ENCODE measurements around the gene CCDC158. TPM values are rescaled to one million over a fixed set of nuclear protein-coding genes. Genes with fewer than 3 reads are reported as not detected.

CCDC158 gene
- total and polyA plus RNA-seq, 2 of the 8 experiments (the other 6 are each of a cell fraction or from before 2014, with no cell fraction given): not detected

DNA sequence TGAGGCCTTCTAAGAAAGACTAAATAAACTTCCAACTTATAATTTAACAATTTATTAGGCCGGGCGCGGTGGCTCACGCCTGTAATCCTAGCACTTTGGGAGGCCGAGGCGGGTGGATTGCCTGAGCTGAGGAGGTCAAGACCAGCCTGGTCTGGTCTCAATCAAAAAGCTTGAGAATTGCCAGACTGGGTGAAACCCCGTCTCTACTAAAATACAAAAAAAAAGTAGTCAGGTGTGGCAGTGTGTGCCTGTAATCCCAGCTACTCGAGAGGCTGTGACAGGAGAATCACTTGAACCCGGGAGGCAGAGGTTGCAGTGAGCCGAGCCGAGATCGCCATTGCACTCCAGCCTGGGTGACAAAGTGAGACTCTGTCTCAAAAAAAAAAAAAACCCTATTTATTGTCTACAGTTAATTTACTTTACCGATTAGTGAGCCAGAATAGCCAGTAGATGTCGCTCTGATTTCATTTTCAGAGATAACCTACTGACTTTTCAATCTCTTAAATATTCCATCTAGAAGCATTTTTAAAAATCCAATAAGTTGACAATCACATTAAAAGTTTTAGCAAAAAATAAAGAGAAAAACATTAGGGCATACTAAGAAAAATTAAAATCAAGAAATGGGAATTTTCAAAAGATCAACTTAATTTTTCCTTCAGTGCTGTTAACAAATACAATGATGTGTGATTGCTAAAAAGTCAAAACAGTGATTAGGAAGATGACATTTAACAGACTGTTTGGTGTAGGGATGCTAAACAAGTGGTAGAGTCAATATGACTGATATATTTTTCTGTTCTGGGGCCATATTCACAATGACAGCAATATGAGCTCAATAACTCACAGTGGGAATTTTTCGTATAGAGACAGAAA lies 9.8 kb upstream of the CCDC158 start:
- DNase-seq (ENCODE audit: low read depth in 1 of 2, low spot score in 2 of 2): no peak
- Histone ChIP-seq H3K9ac (replicated peaks in 1 of 4; ENCODE audit: extremely low read depth in 1 of 4, low read depth in 3 of 4, low read length in 3 of 4) (no peak overlapping the region), H3K56ac (replicated peaks; ENCODE audit: insufficient read length, low read depth, low read length) (no peak overlapping the region), H4K91ac (replicated peaks; ENCODE audit: insufficient read length, low read length) (no peak overlapping the region), H3K23ac (ENCODE audit: insufficient read length) (no peak overlapping the region), H2AK5ac (ENCODE audit: low read depth, low read length) (no peak overlapping the region), H3K27ac (ENCODE audit: low read depth, low read length) (no peak overlapping the region), H4K20me1 (replicated peaks in 1 of 2; ENCODE audit: control insufficient read depth in 1 of 2, insufficient read depth in 2 of 2, low read length in 2 of 2) (no peaks in the 10 kb centered on the region), H2BK120ac (replicated peaks; ENCODE audit: low read depth, low read length) (no peak overlapping the region), H3K4me2 (ENCODE audit: insufficient read depth in 1 of 2, low read depth in 2 of 2, low read length in 2 of 2) (no peak overlapping the region), H3K79me2 (ENCODE audit: control insufficient read depth in 1 of 2, insufficient read depth in 2 of 2, low read length in 2 of 2) (no peaks in the 10 kb centered on the region), H3K4me1 (replicated peaks in 1 of 4; ENCODE audit: control insufficient read depth in 3 of 4, insufficient read depth in 4 of 4, low read length in 3 of 4) (peaks cover 0 to 10% (median 8%) of the 10 kb centered on the region in 4 experiments; a peak in 4 of 7 replicates), H3K79me1 (ENCODE audit: low read depth, low read length) (no peaks in the 10 kb centered on the region), H3K14ac (ENCODE audit: insufficient read length) (no peak overlapping the region), H3K27me3 (replicated peaks in 1 of 4; ENCODE audit: control insufficient read depth in 3 of 4, extremely low read depth in 1 of 4, insufficient read depth in 3 of 4, low read length in 3 of 4) (no peaks in the 10 kb centered on the region), H3K9me3 (ENCODE audit: insufficient read depth in 2 of 2, low read depth in 1 of 2, low read length in 1 of 2) (no peaks in the 10 kb centered on the region), H3K36me3 (ENCODE audit: control insufficient read depth in 2 of 4, insufficient read depth in 4 of 4, low read length in 3 of 4) (no peaks in the 10 kb centered on the region), H2BK20ac (ENCODE audit: low read length) (no peak overlapping the region), H2AFZ (ENCODE audit: low read length) (no peak overlapping the region), H4K5ac (ENCODE audit: insufficient read length, low read depth, low read length) (no peak overlapping the region), H3K4me3 (ENCODE audit: extremely low read depth in 1 of 4, insufficient read depth in 2 of 4, low read depth in 3 of 4, low read length in 4 of 4) (no peak overlapping the region), H2BK15ac (ENCODE audit: low read length) (no peak overlapping the region), H3K4ac (replicated peaks; ENCODE audit: insufficient read length, low read depth, low read length) (no peak overlapping the region), H2BK12ac (ENCODE audit: low read depth, low read length) (no peak overlapping the region), H4K8ac (ENCODE audit: extremely low read depth, insufficient read depth, low read length) (peak overlapping the region; percentile 38; the same call in 1 of the 2 replicates), H3K18ac (ENCODE audit: extremely low read depth, low read length) (no peak overlapping the region), H3K23me2 (ENCODE audit: low read depth, low read length) (0 out of 2 replicates have a peak, but pooled peaks cover under 1% of the 10 kb centered on the region), H2BK5ac (ENCODE audit: low read depth, low read length) (no peak overlapping the region)
- POLR2A ChIA-PET (ENCODE audit: partially characterized antibody): interaction anchor here (0.8 to 1.0 kb wide), 4 partner anchors 17 to 125 kb away, joined by 3 to 9 read pairs (median 3); no protein-coding TSS in a partner anchor
- peak; percentile 24 for FAIRE-seq
- CTCF ChIA-PET (ENCODE audit: partially characterized antibody): interaction anchor here (0.6 to 17.5 kb wide), 43 partner anchors 9 to 589 kb away, joined by 3 to 314 read pairs (median 4); no protein-coding TSS in a partner anchor
- WGBS, 2 experiments (ENCODE audit: extremely low coverage in 1 of 2, insufficient coverage in 1 of 2, insufficient read length in 1 of 2, insufficient replicate concordance in 2 of 2, low coverage in 1 of 2, low lambda C conversion rate in 2 of 2, missing lambda C conversion rate in 1 of 2): 58% methylated on average over 15 of the region's 15 CpGs; no CpG with 5 or more reads in 1 of the 2 experiments
- TF ChIP-seq FOSL1 (IDR thresholded peaks at IDR 0.05; ENCODE audit: insufficient read depth, low read depth, low read length) (no peak), RAD21 (IDR thresholded peaks at IDR 0.05 in 1 of 2, conservative IDR thresholded peaks at IDR 0.05 in 1 of 2; ENCODE audit: low read depth in 2 of 2, low read length in 2 of 2) (peak; percentile 72 to 83), TCF12 (IDR thresholded peaks at IDR 0.05; ENCODE audit: low read depth, low read length) (no peak), NRF1 (IDR thresholded peaks at IDR 0.05; ENCODE audit: low read depth, low read length) (no peak), RNF2 (IDR thresholded peaks at IDR 0.05; ENCODE audit: borderline replicate concordance, low read depth, low read length, missing control alignments, poor library complexity, severe bottlenecking) (no peak), POLR2A (IDR thresholded peaks at IDR 0.05; ENCODE audit: control extremely low read depth in 1 of 2, low read depth in 2 of 2, low read length in 2 of 2) (no peak), JUND (IDR thresholded peaks at IDR 0.05; ENCODE audit: low read length) (no peak)
- TF ChIP-seq, protein P1, sequence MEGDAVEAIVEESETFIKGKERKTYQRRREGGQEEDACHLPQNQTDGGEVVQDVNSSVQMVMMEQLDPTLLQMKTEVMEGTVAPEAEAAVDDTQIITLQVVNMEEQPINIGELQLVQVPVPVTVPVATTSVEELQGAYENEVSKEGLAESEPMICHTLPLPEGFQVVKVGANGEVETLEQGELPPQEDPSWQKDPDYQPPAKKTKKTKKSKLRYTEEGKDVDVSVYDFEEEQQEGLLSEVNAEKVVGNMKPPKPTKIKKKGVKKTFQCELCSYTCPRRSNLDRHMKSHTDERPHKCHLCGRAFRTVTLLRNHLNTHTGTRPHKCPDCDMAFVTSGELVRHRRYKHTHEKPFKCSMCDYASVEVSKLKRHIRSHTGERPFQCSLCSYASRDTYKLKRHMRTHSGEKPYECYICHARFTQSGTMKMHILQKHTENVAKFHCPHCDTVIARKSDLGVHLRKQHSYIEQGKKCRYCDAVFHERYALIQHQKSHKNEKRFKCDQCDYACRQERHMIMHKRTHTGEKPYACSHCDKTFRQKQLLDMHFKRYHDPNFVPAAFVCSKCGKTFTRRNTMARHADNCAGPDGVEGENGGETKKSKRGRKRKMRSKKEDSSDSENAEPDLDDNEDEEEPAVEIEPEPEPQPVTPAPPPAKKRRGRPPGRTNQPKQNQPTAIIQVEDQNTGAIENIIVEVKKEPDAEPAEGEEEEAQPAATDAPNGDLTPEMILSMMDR (IDR thresholded peaks at IDR 0.05; ENCODE audit: control extremely low read depth in 1 of 3, insufficient read depth in 1 of 3, low read depth in 1 of 3, low read length in 3 of 3): peak in 2 of 3 experiments; percentile 43 to 45; a peak in 2 of 4 replicates

Measured in H1 (cell line).